ENCODE data around the gene PSAPL1.

DNA sequence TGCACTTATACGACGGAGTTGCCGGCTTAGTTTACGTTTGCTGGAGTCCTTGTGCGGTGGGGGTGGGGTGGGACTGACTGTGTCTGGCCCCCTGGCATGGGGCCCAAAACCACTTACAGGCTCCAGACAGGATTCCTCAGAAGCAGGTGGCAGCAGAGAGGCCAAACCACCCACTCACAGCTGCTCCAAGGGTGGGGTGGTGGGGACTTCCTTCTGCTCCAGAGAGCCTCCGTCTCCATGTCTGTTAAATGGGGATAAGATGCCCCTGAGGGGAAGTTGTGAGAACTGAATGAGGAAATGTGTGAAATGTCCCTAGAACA is 36.7 kb downstream of the PSAPL1 start:
- TF ChIP-seq EZH2 (IDR thresholded peaks at IDR 0.05; ENCODE audit: insufficient read depth, poor library complexity, severe bottlenecking): no peak
- no peak for TF ChIP-seq EZH2phosphoT487 (IDR thresholded peaks at IDR 0.05; ENCODE audit: insufficient read depth, low read depth)
